Vagina (tissue), 2 donors: ENCODE results near the gene SLC9A9. TPM values are rescaled to one million over a fixed set of nuclear protein-coding genes. Genes with fewer than 3 reads are reported as not detected.

Source experiments
- DNase-seq, 2 donors: peaks; one replicate each; pipeline ENCODE4 v3.0.0-alpha.2; 2017; ENCODE audit errors: extremely low spot score in 2 of 2
- H3K27ac ChIP-seq: fragments of 200-600 bp; sonication (generic); one replicate; pipeline ENCODE4 v1.5.1; 2019
- H3K27me3 ChIP-seq: fragments of 200-600 bp; sonication (generic); one replicate; pipeline ENCODE4 v1.5.1; 2019
- H3K36me3 ChIP-seq, 2 donors: fragments of 200-600 bp; sonication (generic); one replicate each; pipeline ENCODE4 v1.5.1; 2017 to 2019
- H3K4me1 ChIP-seq: fragments of 200-600 bp; sonication (generic); one replicate; pipeline ENCODE4 v1.5.1; 2019
- H3K4me3 ChIP-seq, 2 donors: fragments of 200-600 bp; sonication (generic); 1 replicate in 1 of 2; 2 replicates in 1 of 2; pipeline ENCODE4 v1.5.1; 2016 to 2019
- H3K9me3 ChIP-seq: fragments of 200-600 bp; sonication (generic); one replicate; pipeline ENCODE4 v1.5.1; 2019
- CTCF ChIP-seq, 3 experiments: fragments of 450-650 bp in 2 of 3; fragments of 200-600 bp in 1 of 3; sonication (generic) in 1 of 3; IDR thresholded peaks; one replicate each; pipeline ENCODE4 v1.5.1; 2017 to 2019; ENCODE audit warnings: antibody characterized with exemption in 3 of 3, mild to moderate bottlenecking in 2 of 3, moderate library complexity in 2 of 3
- POLR2A ChIP-seq, 2 donors: fragments of 450-650 bp; IDR thresholded peaks; one replicate each; pipeline ENCODE4 v1.6.1; 2017; ENCODE audit warnings: antibody characterized with exemption in 2 of 2, mild to moderate bottlenecking in 2 of 2, moderate library complexity in 2 of 2
- POLR2AphosphoS5 ChIP-seq, 2 donors: sonication (generic); formaldehyde crosslinking; IDR thresholded peaks; one replicate each; pipeline ENCODE4 v1.9.0; 2017; ENCODE audit warnings: antibody characterized with exemption in 2 of 2, mild to moderate bottlenecking in 2 of 2, low read depth in 1 of 2; ENCODE audit not compliant: insufficient read depth in 1 of 2
- intact Hi-C: fragments of 100-400 bp; cut with DNase I; formaldehyde crosslinking; loops from one replicate; pipeline ENCODE4 v1.15.1; 2023
- total RNA-seq: library from RNA; depleted of rRNA; stranded (reverse); fragments of >200 nt; gene quantifications from one replicate; pipeline ENCODE4 v1.2.3, GENCODE V29; 2016

Gene SLC9A9
- total RNA-seq, 1 donor from 2014 or later = 30.7 TPM

- intact Hi-C loops = no loop called here
- H3K36me3 ChIP-seq = no peaks in the 10 kb centered on the region
- no peaks in the 10 kb centered on the region for H3K9me3 ChIP-seq
- H3K27ac ChIP-seq = no peak overlapping the region
- TF ChIP-seq POLR2AphosphoS5 (IDR thresholded peaks at IDR 0.05; ENCODE audit: insufficient read depth in 1 of 2, low read depth in 1 of 2) (no peak), POLR2A (IDR thresholded peaks at IDR 0.05) (no peak), CTCF (IDR thresholded peaks at IDR 0.05) (no peak)
- H3K4me1 ChIP-seq = no peaks in the 10 kb centered on the region
- H3K27me3 ChIP-seq = no peaks in the 10 kb centered on the region
- no peak for DNase-seq
- H3K4me3 ChIP-seq = no peak overlapping the region
These were observed 496.2 kb downstream of the SLC9A9 start for GRCh38 chr3:143351895-143352608.

DNA sequence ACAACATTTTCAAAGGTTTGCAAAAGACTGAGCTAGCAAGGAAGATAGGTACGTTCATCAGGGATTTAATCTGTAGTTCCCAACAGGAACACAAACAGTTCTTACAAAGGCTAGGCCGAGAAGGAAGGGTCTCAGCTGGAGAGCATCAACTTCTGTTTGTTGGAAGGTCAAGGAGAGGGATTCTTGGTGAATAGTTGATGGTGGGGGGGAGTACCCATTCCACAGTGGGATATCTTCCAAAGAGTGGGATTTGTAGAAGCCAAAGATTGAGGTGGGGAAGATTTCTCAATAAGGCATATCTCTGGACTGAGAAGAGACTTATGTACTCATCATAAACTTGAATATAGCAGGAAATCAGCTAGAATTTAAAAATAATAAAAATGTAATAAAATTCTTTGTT is 496.9 kb downstream of the SLC9A9 start:
- DNase-seq = no peak
- Histone ChIP-seq H3K27me3 (no peaks in the 10 kb centered on the region), H3K9me3 (no peaks in the 10 kb centered on the region), H3K36me3 (no peaks in the 10 kb centered on the region), H3K4me3 (no peak overlapping the region), H3K4me1 (no peaks in the 10 kb centered on the region), H3K27ac (no peak overlapping the region)
- intact Hi-C loops = no loop called here
- no peak for TF ChIP-seq CTCF (IDR thresholded peaks at IDR 0.05)
- TF ChIP-seq POLR2AphosphoS5 (IDR thresholded peaks at IDR 0.05; ENCODE audit: insufficient read depth in 1 of 2, low read depth in 1 of 2) = no peak
- TF ChIP-seq POLR2A (IDR thresholded peaks at IDR 0.05) = no peak

DNA sequence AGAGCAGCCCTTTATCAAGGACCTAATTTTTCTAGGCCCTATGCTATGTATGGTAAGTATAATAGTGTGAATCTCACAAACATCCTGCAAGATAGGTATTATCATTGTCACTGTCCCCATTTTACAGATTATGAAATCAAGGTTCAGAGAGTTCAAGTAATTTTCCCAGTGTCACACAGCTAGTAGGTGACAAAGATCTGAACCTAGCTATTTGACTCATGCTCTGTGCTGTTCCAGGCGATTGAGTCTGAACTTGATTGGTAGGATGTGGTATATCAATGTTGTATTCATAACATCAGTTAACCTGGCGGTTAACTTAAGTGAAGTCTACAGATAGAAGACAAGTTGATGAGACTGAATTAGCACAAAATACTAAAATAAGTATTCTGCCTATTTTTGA is 498.8 kb downstream of the SLC9A9 start:
- no peaks in the 10 kb centered on the region for H3K9me3 ChIP-seq
- no peaks in the 10 kb centered on the region for H3K27me3 ChIP-seq
- H3K4me1 ChIP-seq = no peaks in the 10 kb centered on the region
- intact Hi-C loops = no loop called here
- TF ChIP-seq POLR2AphosphoS5 (IDR thresholded peaks at IDR 0.05; ENCODE audit: insufficient read depth in 1 of 2, low read depth in 1 of 2) (no peak), POLR2A (IDR thresholded peaks at IDR 0.05) (no peak), CTCF (IDR thresholded peaks at IDR 0.05) (no peak)
- no peak overlapping the region for H3K27ac ChIP-seq
- no peak for DNase-seq
- H3K36me3 ChIP-seq = no peaks in the 10 kb centered on the region
- H3K4me3 ChIP-seq = no peak overlapping the region

- Histone ChIP-seq H3K4me1 (no peaks in the 10 kb centered on the region), H3K27me3 (no peaks in the 10 kb centered on the region), H3K4me3 (no peak overlapping the region), H3K36me3 (no peaks in the 10 kb centered on the region), H3K27ac (no peak overlapping the region), H3K9me3 (no peaks in the 10 kb centered on the region)
- intact Hi-C loops = no loop called here
- no peak for TF ChIP-seq POLR2AphosphoS5 (IDR thresholded peaks at IDR 0.05; ENCODE audit: insufficient read depth in 1 of 2, low read depth in 1 of 2)
- TF ChIP-seq POLR2A (IDR thresholded peaks at IDR 0.05) = no peak
- no peak for TF ChIP-seq CTCF (IDR thresholded peaks at IDR 0.05)
- DNase-seq = no peak
These were observed 499.6 kb downstream of the SLC9A9 start for GRCh38 chr3:143348486-143349327.
